Aorta (tissue), 5 donors: ENCODE data around the gene CLDN14. TPM values are rescaled to one million over a fixed set of nuclear protein-coding genes. Genes with fewer than 3 reads are reported as not detected.

ENCODE experiments used
- ATAC-seq: fragments of 200-7000 bp; cut with Tn5 transposase; one replicate; pipeline ENCODE4 v1.9.1; 2022; ENCODE audit warnings: moderate library complexity; ENCODE audit not compliant: low FRiP score
- DNase-seq, 2 donors: peaks; one replicate each; pipeline ENCODE4 v3.0.0-alpha.2; 2020
- H3K27ac ChIP-seq, 2 donors: one replicate each; pipeline ENCODE4 v1.5.1; 2013; ENCODE audit warnings: low read length in 2 of 2, mild to moderate bottlenecking in 2 of 2, moderate library complexity in 2 of 2, control low read depth in 1 of 2, inconsistent platforms in 1 of 2, low read depth in 1 of 2
- H3K27me3 ChIP-seq, 2 donors: one replicate each; pipeline ENCODE4 v1.6.1; 2013; ENCODE audit warnings: control low read depth in 1 of 2, low read length in 1 of 2, mild to moderate bottlenecking in 1 of 2, moderate library complexity in 1 of 2; ENCODE audit not compliant: insufficient read depth in 2 of 2, control insufficient read depth in 1 of 2
- H3K36me3 ChIP-seq, 2 donors: one replicate each; pipeline ENCODE4 v1.6.1; 2013; ENCODE audit warnings: control low read depth in 1 of 2, low read length in 1 of 2, mild to moderate bottlenecking in 1 of 2; ENCODE audit not compliant: insufficient read depth in 2 of 2, control insufficient read depth in 1 of 2
- H3K4me1 ChIP-seq, 2 donors: one replicate each; pipeline ENCODE4 v1.6.1; 2013; ENCODE audit warnings: low read length in 2 of 2, control low read depth in 1 of 2, mild to moderate bottlenecking in 1 of 2, moderate library complexity in 1 of 2; ENCODE audit not compliant: insufficient read depth in 2 of 2, control insufficient read depth in 1 of 2
- H3K4me3 ChIP-seq, 2 donors: one replicate each; pipeline ENCODE4 v1.5.1; 2013; ENCODE audit warnings: low read length in 2 of 2, control low read depth in 1 of 2, mild to moderate bottlenecking in 1 of 2
- H3K9me3 ChIP-seq: one replicate; pipeline ENCODE4 v1.6.1; 2013; ENCODE audit warnings: mild to moderate bottlenecking, low read length; ENCODE audit not compliant: control insufficient read depth
- WGBS, 2 donors: extraction: QIAGEN DNeasy Blood & Tissue Kit; methylation state at CpG; one replicate each; pipeline ENCODE4 v1.1.7; 2013; 5-methylcytosine and 5-hydroxymethylcytosine counted together
- intact Hi-C, 2 donors: fragments of 100-400 bp; cut with DNase I; formaldehyde crosslinking; loops; one replicate each; pipeline versions ENCODE4 v1.14.2 to v1.15.0; 2022
- polyA plus RNA-seq, 2 donors: library from polyadenylated mRNA; stranded (reverse); fragments of 200-250 nt; gene quantifications; one replicate each; pipeline ENCODE4 v1.2.3, GENCODE V29; 2013
- total RNA-seq, 2 donors: library from RNA; stranded (reverse); fragmentation: NEBNext Ultra II Directional; extraction: Animal tissue kit (Norgen Biotek cat#: 25700); gene quantifications; one replicate each; pipeline ENCODE4 v1.2.1, GENCODE V29; 2021
- donor health status: healthy with polysubstance abuse.
- donor health status: Bipolar disorder and iron deficiency.
- donor health status: DM: no; HTN: no; CAD: no.
- donor health status: DM: no; HTN: no; CAD: no.
- donor health status: DM: yes; HTN: yes; CAD: no.

The CLDN14 gene
- total and polyA plus RNA-seq, 4 donors, result 0.33 to 0.42 TPM; not detected in 2

GRCh38 chr21:36412916-36413315 lies 67.0 kb downstream of the CLDN14 start:
- H3K27ac ChIP-seq, result no peak overlapping the region
- no peak overlapping the region for H3K4me3 ChIP-seq
- intact Hi-C loops, result no loop called here
- no peaks in the 10 kb centered on the region for H3K36me3 ChIP-seq
- 87 to 89% methylated on average over 11 of the region's 11 CpGs for WGBS, 2 donors
- no peaks in the 10 kb centered on the region for H3K4me1 ChIP-seq
- no peaks in the 10 kb centered on the region for H3K27me3 ChIP-seq
- no peak for ATAC-seq
- no peaks in the 10 kb centered on the region for H3K9me3 ChIP-seq
- peak in 1 of 2 donors; percentile 61 for DNase-seq

- DNase-seq (no peak), ATAC-seq (no peak)
- intact Hi-C loops, result no loop called here
- Histone ChIP-seq H3K4me3 (no peak overlapping the region), H3K36me3 (no peaks in the 10 kb centered on the region), H3K9me3 (no peaks in the 10 kb centered on the region), H3K27me3 (no peaks in the 10 kb centered on the region), H3K27ac (no peak overlapping the region), H3K4me1 (no peaks in the 10 kb centered on the region)
- 96 to 98% methylated on average over 10 of the region's 10 CpGs for WGBS, 2 donors
Measured at GRCh38 chr21:36411301-36411700, 68.6 kb downstream of the CLDN14 start.

Other genes with a start within 250 kb of the CLDN14 start
- 10 to 100 TPM; 38.7 to 45.2 TPM for gene MORC3, start 159.9 kb downstream of the CLDN14 start, total RNA-seq
- 10 to 100 TPM; 12.0 to 18.3 TPM for gene MORC3, start 159.9 kb downstream of the CLDN14 start, polyA plus RNA-seq
- gene CHAF1B, start 94.7 kb downstream of the CLDN14 start, total RNA-seq, result 1 to 10 TPM; 1.8 to 2.5 TPM
- gene CHAF1B, start 94.7 kb downstream of the CLDN14 start, polyA plus RNA-seq, result 1 to 10 TPM in 1 of 2 donors, under 1 TPM in 1; 0.25 to 1.3 TPM
- not detected for gene SIM2, start 219.0 kb upstream of the CLDN14 start, total RNA-seq
- gene SIM2, start 219.0 kb upstream of the CLDN14 start, polyA plus RNA-seq, result not detected